Loucy (cell line): ENCODE results near the gene PRKD2.

ENCODE experiments used
- CTCF ChIP-seq: fragments of 200-600 bp; sonication (generic); conservative IDR thresholded peaks from 2 replicates; pipeline ENCODE4 v1.5.1; 2014; ENCODE audit warnings: mild to moderate bottlenecking, antibody characterized with exemption, low read length
- EZH2phosphoT487 ChIP-seq: fragments of 200-600 bp; IDR thresholded peaks from 2 replicates; pipeline ENCODE4 v1.6.1; 2018; ENCODE audit warnings: antibody characterized with exemption, mild to moderate bottlenecking, moderate library complexity, borderline replicate concordance

DNA sequence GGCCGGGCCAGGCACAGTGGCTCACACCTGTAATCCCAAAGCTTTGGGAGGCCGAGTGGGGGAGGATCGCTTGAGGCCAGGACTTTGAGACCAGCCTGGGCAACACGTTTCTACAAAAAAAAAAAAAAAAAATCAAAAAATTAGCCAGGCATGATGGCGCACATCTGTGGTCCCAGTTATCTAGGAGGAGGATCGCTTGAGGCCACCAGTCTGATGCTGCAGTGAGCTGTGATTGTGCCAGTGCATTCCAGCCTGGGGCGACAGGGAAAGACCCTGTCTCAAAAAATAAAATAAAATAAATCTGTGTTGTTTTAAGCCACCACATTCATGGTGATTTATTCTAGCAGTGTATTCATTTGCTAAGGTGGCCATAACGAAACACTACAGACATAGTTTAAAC, 51.8 kb downstream of the PRKD2 start:
- no peak for TF ChIP-seq CTCF
- no peak for TF ChIP-seq EZH2phosphoT487
